ENCODE data around the gene PPP2R3A.
"Not testable (repeated sequence)": the region's sequence is repeated elsewhere in the genome, so short reads cannot be mapped to it uniquely, and the experiment has no call there.

The PPP2R3A gene

GRCh38 chr3:135965506-135966270 lies at the start of gene PPP2R3A:
Gene PPP2R3A (plus strand): TSS chr3:135965728. CDS start chr3:136001499, 35,771 bp downstream.
- peak; percentile 98 for DNase-seq

GRCh38 chr3:135916310-135916709 lies 49.2 kb upstream of the PPP2R3A start:
- no peak for DNase-seq

- DNase-seq, result no peak
Observed at GRCh38 chr3:135917076-135917475, 48.5 kb upstream of the PPP2R3A start.

GRCh38 chr3:135917927-135918597 lies 47.5 kb upstream of the PPP2R3A start:
- no peak for DNase-seq

- no peak for DNase-seq
Observed at GRCh38 chr3:135918600-135918999, 46.9 kb upstream of the PPP2R3A start.

GRCh38 chr3:135920275-135920674 lies 45.3 kb upstream of the PPP2R3A start:
- DNase-seq, result no peak

- DNase-seq, result no peak
Observed at GRCh38 chr3:135922903-135923250, 42.7 kb upstream of the PPP2R3A start.

GRCh38 chr3:135924506-135924905 lies 41.0 kb upstream of the PPP2R3A start:
- no peak for DNase-seq

GRCh38 chr3:135926664-135927063 lies 38.9 kb upstream of the PPP2R3A start:
- DNase-seq, result no peak

- DNase-seq, result no peak
Observed at GRCh38 chr3:135927155-135927554, 38.4 kb upstream of the PPP2R3A start.

- peak; percentile 52 for DNase-seq
Observed at GRCh38 chr3:135929670-135930069, 35.9 kb upstream of the PPP2R3A start.

GRCh38 chr3:135930255-135930654 lies 35.3 kb upstream of the PPP2R3A start:
- DNase-seq, result no peak

- not testable (repeated sequence) for DNase-seq
Observed at GRCh38 chr3:135935171-135935570, 30.4 kb upstream of the PPP2R3A start.

GRCh38 chr3:135937766-135938165 lies 27.8 kb upstream of the PPP2R3A start:
- DNase-seq, result not testable (repeated sequence)

GRCh38 chr3:135944831-135945230 lies 20.7 kb upstream of the PPP2R3A start:
- DNase-seq, result no peak

GRCh38 chr3:135950941-135951340 lies 14.6 kb upstream of the PPP2R3A start:
- DNase-seq, result no peak

- no peak for DNase-seq
Observed at GRCh38 chr3:135964160-135964955, 1.2 kb upstream of the PPP2R3A start.

- DNase-seq, result no peak
Observed at GRCh38 chr3:135965129-135965505, 411 bp upstream of the PPP2R3A start.

GRCh38 chr3:135966271-135966961 lies 888 bp downstream of the PPP2R3A start:
- no peak for DNase-seq

- DNase-seq, result no peak
Observed at GRCh38 chr3:135966962-135967274, 1.4 kb downstream of the PPP2R3A start.

GRCh38 chr3:135967867-135968266 lies 2.3 kb downstream of the PPP2R3A start:
- DNase-seq, result no peak

GRCh38 chr3:135970506-135971116 lies 5.1 kb downstream of the PPP2R3A start:
- DNase-seq, result no peak

GRCh38 chr3:135973841-135974240 lies 8.3 kb downstream of the PPP2R3A start:
- DNase-seq, result no peak
